Nephron (organoid): ENCODE measurements around the gene GTF3C1.

Source experiments
- H3K27ac Mint-ChIP-seq, 3 experiments: 2 replicates each; pipeline ENCODE4 v1.8.0; 2020; ENCODE audit warnings: mixed read lengths in 3 of 3, mild to moderate bottlenecking in 2 of 3, moderate library complexity in 1 of 3
- H3K27me3 Mint-ChIP-seq: 2 replicates; pipeline ENCODE4 v1.8.0; 2021; ENCODE audit warnings: low read depth, mild to moderate bottlenecking, moderate library complexity, mixed read lengths
- H3K36me3 Mint-ChIP-seq: 2 replicates; pipeline ENCODE4 v1.8.0; 2020; ENCODE audit warnings: low read depth, mixed read lengths
- H3K4me1 Mint-ChIP-seq: 2 replicates; pipeline ENCODE4 v1.8.0; 2020; ENCODE audit warnings: mixed read lengths
- H3K4me3 Mint-ChIP-seq, 3 experiments: 2 replicates each; pipeline ENCODE4 v1.8.0; 2020; ENCODE audit warnings: mild to moderate bottlenecking in 3 of 3, mixed read lengths in 3 of 3, moderate library complexity in 2 of 3
- H3K9me3 Mint-ChIP-seq: 2 replicates; pipeline ENCODE4 v1.8.0; 2020; ENCODE audit warnings: mixed read lengths
- CTCF ChIP-seq, 3 experiments: fragments of 200-600 bp; sonication (generic); IDR thresholded peaks; one replicate each; pipeline ENCODE4 v1.5.0; 2021; ENCODE audit warnings: antibody characterized with exemption in 3 of 3; ENCODE audit not compliant: unreplicated experiment in 3 of 3

GTF3C1 gene

GRCh38 chr16:27498031-27498825, 51.5 kb downstream of the GTF3C1 start:
- Mint-ChIP-seq H3K4me1 (peaks cover 12% of the 10 kb centered on the region), H3K27ac (peak overlapping the region in 1 of 3 experiments; percentile 67), H3K36me3 (peaks cover 95% of the 10 kb centered on the region), H3K27me3 (no peaks in the 10 kb centered on the region), H3K9me3 (no peaks in the 10 kb centered on the region), H3K4me3 (no peak overlapping the region)
- no peak for TF ChIP-seq CTCF (IDR thresholded peaks at IDR 0.05; ENCODE audit: unreplicated experiment in 3 of 3)

DNA sequence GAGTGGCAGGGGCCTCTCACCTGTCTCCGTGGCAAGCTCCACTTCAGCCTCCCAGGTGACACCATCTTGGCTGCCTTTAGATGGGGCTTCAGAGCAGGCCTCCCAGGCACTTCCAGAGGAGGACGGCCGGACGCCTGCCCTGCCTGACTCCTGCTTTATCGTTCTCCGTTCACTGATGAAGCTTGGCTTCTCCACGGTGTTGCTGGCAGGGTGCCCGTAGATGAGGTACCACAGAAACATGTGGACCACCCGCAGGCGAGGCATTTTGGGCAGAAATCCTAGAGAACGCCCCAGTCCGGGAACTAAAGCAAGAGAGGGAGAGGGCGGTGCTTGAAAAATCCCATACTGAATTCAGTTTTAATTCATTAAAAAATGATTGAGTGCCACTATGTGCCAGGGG, 54.5 kb downstream of the GTF3C1 start:
- no peaks in the 10 kb centered on the region for H3K9me3 Mint-ChIP-seq
- H3K27me3 Mint-ChIP-seq, result no peaks in the 10 kb centered on the region
- H3K27ac Mint-ChIP-seq, result peak overlapping the region in 1 of 3 experiments; percentile 53
- no peak for TF ChIP-seq CTCF (IDR thresholded peaks at IDR 0.05; ENCODE audit: unreplicated experiment in 3 of 3)
- H3K36me3 Mint-ChIP-seq, result peaks cover 86% of the 10 kb centered on the region
- no peak overlapping the region for H3K4me3 Mint-ChIP-seq
- peaks cover 12% of the 10 kb centered on the region for H3K4me1 Mint-ChIP-seq

- no peaks in the 10 kb centered on the region for H3K9me3 Mint-ChIP-seq
- H3K27me3 Mint-ChIP-seq, result no peaks in the 10 kb centered on the region
- no peak overlapping the region for H3K27ac Mint-ChIP-seq
- H3K4me3 Mint-ChIP-seq, result no peak overlapping the region
- peaks cover 83% of the 10 kb centered on the region for H3K36me3 Mint-ChIP-seq
- TF ChIP-seq CTCF (IDR thresholded peaks at IDR 0.05; ENCODE audit: unreplicated experiment in 3 of 3), result no peak
- H3K4me1 Mint-ChIP-seq, result peaks cover 7% of the 10 kb centered on the region
Measured at GRCh38 chr16:27492588-27492979, 57.1 kb downstream of the GTF3C1 start.

DNA sequence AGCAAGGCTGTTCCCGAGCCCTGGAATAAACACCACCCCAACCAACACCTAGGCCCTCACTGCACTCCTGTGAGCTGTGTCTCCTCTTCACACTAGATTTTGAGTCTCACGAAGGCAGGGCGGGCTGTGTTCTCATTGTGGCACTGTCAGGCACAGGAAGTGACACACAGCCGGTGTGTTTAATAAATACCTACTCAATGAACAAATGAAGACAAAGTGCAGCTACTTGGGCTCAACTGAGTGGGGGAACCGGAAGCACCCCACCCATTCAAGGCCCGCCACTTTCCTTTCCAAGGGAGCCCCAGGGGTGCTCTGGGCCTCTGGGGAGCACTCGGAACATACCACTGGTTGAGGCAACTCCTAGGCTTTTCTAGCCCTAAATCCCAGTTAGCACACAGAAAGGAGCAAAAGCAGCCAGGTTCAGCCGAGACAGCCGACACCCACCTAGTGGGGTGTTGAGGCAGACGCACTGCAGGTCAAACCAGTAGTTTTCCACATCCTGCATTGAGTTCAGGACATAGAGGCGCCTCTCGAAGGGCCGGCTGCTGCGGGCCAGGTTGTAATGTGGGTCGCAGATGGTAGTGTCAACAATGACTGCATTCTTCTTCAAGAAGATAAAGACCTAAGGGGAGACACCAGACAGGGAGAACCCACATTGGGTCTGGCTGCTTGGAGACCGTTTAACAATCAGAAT, 57.7 kb downstream of the GTF3C1 start:
- H3K4me3 Mint-ChIP-seq, result no peak overlapping the region
- no peak for TF ChIP-seq CTCF (IDR thresholded peaks at IDR 0.05; ENCODE audit: unreplicated experiment in 3 of 3)
- no peaks in the 10 kb centered on the region for H3K9me3 Mint-ChIP-seq
- H3K36me3 Mint-ChIP-seq, result peaks cover 83% of the 10 kb centered on the region
- H3K4me1 Mint-ChIP-seq, result peaks cover 7% of the 10 kb centered on the region
- H3K27me3 Mint-ChIP-seq, result no peaks in the 10 kb centered on the region
- H3K27ac Mint-ChIP-seq, result no peak overlapping the region

DNA sequence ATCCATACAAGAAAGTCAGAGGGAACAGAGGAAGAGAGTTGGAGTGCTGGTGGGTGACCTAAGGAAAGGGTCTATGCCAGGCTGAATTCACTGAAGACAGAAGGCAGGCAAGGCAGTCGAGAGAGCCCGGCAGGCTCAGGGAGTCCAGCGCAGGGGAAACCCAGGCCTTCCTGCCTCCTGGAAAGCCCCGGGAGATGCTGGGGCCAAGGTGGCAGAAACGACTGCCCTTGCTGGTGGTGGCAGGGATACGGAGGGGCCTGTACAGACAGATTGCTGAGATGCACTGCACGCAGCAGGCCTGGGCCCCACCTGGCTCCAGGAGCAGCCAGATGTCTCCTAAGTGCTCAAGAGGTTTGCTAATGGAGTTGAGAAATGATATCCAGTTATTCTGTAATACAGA, 59.8 kb downstream of the GTF3C1 start:
- H3K27ac Mint-ChIP-seq, result no peak overlapping the region
- peaks cover 82% of the 10 kb centered on the region for H3K36me3 Mint-ChIP-seq
- TF ChIP-seq CTCF (IDR thresholded peaks at IDR 0.05; ENCODE audit: unreplicated experiment in 3 of 3), result no peak
- no peaks in the 10 kb centered on the region for H3K27me3 Mint-ChIP-seq
- H3K9me3 Mint-ChIP-seq, result no peaks in the 10 kb centered on the region
- no peaks in the 10 kb centered on the region for H3K4me1 Mint-ChIP-seq
- H3K4me3 Mint-ChIP-seq, result no peak overlapping the region
